ENCODE data around the gene SHH.

Gene SHH

GRCh38 chr7:155811895-155812761 lies at the start of gene SHH:
Gene SHH (minus strand): TSS chr7:155812463. CDS start chr7:155812122, 341 bp downstream.
- DNase-seq: peak in 4 of 51 donors; percentile 4 to 39 (median 28)

GRCh38 chr7:155861480-155861868 lies 49.2 kb upstream of the SHH start:
- no peak for DNase-seq

DNA sequence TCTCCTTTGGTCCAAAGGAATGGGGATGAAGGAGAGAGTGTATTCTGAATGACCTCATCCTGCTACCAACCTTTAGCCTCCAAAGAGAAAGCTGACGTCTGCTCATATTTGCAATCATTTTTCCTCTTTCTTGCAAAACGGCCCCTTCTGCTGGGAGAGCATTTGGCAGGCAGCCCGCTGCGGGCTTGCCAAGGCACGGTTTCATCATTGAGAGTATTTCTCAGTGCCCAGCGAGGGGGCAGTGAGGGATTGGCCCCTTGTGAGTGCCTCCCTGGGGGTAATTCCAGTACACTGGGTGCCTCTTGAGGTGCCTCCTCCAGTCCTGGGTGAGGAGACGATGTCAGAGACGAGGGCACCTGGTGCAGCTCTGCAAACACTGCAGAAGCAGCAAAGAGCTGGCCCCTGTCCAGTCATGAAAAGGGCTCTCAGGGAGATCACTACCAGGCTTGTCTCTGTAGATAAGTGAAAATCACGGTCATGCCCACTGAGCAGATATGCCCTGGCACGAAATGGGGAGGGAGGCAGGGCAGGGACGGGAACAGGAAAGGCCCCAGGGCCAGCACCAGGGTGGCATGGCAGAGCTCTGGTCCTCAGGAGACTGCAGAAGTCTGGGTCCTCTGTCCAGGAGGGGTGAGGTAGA lies 48.7 kb upstream of the SHH start:
- DNase-seq: peak in 7 of 51 donors; percentile 5 to 28 (median 19)

- no peak for DNase-seq
Measured at GRCh38 chr7:155860461-155860839, 48.2 kb upstream of the SHH start.

DNA sequence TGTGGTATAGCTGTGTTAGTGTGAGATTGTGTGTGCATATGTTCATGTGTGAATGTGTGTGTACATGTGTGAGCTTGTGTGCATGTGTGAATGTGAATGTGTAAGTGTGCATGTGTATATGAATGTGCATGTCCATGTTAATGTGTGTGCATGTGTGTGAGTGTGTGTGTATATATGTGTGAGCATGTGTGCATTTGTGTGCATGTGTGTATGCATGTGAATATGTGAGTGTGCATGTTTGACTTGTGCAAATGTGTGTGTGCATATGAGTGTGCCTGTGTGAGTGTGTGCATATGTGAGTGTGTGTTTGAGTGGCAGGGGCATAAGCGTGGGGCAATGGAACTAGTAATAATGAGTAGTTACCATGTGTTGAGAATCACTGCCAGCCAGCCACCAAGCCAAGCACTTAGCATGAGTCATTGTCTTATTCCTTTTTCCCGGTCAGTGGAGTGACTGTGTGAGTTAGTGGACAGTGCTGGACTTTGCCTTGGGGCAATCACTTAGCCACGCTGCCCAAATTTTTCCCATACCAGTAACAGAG lies 46.3 kb upstream of the SHH start:
- DNase-seq: no peak

GRCh38 chr7:155857141-155857540 lies 44.9 kb upstream of the SHH start:
- DNase-seq: no peak

DNA sequence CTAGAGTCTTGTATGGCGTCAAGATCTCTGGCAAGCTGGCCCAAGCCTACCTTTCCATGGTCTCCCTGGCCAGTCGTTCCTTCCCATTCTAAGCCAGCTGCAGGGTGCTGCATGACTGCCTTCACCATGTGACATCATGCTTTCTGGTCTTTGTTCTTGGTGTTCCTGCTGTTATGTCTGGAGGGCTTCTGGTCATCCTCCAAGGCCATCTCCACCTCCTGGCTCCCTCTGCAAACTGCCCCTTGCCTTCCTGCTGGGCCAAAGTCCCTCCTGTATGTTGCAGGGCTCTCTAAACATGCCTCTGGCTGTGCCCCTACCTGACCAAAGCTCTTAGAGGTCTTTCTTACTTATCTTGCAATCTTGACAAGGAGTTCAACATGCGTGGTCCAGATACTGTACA lies 44.4 kb upstream of the SHH start:
- no peak for DNase-seq

- DNase-seq: no peak
Measured at GRCh38 chr7:155852426-155853301, 40.4 kb upstream of the SHH start.

GRCh38 chr7:155851892-155852291 lies 39.6 kb upstream of the SHH start:
- no peak for DNase-seq

DNA sequence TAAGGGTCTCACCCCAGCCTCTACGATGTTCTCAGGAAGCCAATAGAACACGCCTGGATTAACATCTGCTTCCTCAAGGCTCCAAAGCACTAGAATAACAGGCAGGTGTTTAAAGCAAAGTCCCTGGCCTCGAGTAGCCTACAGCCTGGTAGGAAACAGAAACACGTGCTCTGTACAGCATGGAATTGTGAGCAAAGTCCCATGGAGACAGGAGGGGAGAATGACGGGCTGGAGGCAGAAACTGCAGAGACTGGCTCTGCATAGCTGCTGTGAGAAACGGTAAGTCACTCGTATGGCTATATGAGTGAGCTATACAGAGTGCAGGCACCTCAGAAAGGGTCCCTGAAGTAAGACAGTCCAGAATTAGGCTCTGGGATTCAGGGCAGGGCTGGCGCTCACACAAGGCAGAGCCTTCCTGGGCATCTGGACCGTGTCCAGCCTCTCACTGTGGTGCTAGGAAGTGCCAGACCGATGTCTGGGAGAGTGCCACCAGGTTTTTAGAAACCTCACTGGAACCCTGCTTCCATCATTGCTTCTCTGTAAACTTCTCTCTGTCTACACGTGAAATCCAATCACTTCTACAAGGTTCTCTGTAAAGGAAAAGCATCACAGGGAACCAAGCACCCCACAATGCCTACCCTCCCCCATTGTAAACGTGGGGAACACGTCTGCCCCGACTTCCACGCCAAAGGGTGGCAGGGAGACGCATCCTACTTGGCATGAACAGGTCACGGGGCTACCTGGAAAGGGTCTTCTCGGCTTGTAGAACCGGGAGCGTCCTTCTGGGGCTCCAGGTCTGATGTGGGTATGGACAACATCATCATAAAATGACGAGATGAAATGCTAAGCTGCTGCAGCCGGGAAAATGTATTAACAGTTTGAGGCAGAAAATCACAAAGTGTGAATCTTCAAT lies 38.8 kb upstream of the SHH start:
- no peak for DNase-seq

GRCh38 chr7:155850001-155850436 lies 37.8 kb upstream of the SHH start:
- DNase-seq: no peak

- no peak for DNase-seq
Measured at GRCh38 chr7:155848691-155849669, 36.7 kb upstream of the SHH start.

DNA sequence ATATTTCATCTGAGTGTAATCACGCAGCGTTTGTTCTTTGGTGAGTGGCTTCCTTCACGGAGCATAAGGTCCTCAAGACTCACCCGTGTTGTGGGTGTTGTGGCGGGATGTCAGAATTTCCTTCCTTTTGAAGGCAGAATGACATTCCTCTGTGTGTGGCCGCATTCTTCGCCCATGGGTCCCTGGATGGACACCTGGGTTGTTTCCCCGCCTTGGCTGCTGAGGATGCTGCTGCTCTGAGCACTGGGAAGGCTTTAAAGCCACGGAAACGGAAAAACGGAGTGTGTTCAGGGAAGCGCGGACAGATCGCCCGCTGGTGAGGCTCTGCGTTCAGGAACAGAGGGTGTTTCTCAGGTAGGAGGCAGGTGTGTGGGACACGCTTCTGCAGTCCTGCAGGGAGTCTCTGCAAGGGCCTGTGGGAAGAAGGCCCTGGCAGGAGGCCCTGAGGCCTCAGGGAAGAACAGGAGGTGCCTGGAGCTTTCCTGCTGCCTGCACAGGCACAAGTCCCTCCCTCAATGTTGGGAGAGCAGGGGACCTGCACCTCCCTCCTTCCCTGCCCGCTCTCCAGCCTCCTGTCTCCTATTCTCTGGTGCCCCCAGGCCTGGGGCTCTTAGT lies 35.7 kb upstream of the SHH start:
- no peak for DNase-seq

- no peak for DNase-seq
Measured at GRCh38 chr7:155846936-155847335, 34.7 kb upstream of the SHH start.

DNA sequence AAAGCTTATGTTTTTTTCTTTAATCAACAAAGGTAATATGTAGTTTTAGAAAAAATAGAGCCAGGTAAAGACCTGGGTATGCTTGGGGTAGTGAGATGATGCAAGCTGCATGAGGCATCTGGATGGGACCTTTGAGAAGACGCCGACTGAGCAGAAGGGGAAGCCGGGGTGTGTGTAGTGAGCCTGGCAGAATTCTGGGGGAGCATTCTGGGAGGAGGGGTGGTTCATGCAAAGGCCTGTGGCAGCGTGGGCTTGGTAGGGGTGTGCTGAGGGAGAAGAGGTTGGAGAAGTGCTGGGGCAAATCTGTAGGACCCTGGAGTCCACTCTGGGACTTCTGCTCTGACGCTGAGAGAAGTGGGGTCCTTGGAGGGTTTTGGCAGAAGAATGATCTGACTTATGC lies 33.9 kb upstream of the SHH start:
- no peak for DNase-seq

- DNase-seq: no peak
Measured at GRCh38 chr7:155845226-155845625, 33.0 kb upstream of the SHH start.

DNA sequence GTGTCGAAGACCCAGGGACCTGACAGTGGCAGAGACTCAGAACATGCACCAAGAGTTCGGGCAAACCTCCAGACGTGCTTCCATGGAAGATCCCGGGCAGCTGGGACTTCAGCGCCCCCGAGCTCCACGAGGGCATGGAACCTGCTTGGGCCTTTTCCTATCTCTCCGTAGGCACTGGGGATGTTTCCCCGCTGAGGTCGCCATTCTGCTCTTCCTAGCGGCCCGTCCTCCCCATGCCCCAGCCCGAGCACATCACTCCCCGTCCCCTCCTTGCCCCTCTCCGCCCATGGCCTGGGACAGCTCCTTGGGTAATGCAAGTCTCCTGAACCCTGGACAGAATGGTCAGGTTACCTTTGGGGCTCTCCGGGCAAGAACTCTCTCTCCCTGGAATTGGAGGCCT lies 32.3 kb upstream of the SHH start:
- no peak for DNase-seq

- no peak for DNase-seq
Measured at GRCh38 chr7:155844019-155844453, 31.8 kb upstream of the SHH start.
